ENCODE results near the gene FAM216B. TPM values are rescaled to one million over a fixed set of nuclear protein-coding genes. Genes with fewer than 3 reads are reported as not detected.

Gene FAM216B
- total and polyA plus RNA-seq, 2 donors (not counting 1 experiment from before 2014, with no cell fraction given): under 0.01 TPM; not detected in 1

DNA sequence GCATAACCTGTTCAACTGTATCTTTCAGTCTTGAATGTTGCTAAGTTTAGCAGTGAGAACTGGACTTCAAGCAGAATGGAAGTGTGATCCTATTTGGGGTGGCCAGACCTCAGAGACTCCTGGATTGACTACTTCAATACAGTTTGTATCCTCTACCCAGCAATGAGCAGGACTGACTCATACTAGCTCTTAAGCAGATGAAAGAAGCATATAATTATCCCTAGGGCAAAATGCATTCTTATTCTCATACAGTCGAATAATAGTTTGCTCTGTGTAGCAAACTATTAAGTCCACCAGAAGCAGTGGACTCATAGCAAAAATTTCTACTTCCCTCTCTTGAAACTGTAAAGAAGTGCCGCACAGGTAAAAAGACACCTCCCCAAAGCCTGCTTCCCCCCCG lies 46.4 kb upstream of the FAM216B start:
- TF ChIP-seq EZH2 (IDR thresholded peaks at IDR 0.05; ENCODE audit: low read length, missing control alignments): no peak
- TF ChIP-seq, protein P1, sequence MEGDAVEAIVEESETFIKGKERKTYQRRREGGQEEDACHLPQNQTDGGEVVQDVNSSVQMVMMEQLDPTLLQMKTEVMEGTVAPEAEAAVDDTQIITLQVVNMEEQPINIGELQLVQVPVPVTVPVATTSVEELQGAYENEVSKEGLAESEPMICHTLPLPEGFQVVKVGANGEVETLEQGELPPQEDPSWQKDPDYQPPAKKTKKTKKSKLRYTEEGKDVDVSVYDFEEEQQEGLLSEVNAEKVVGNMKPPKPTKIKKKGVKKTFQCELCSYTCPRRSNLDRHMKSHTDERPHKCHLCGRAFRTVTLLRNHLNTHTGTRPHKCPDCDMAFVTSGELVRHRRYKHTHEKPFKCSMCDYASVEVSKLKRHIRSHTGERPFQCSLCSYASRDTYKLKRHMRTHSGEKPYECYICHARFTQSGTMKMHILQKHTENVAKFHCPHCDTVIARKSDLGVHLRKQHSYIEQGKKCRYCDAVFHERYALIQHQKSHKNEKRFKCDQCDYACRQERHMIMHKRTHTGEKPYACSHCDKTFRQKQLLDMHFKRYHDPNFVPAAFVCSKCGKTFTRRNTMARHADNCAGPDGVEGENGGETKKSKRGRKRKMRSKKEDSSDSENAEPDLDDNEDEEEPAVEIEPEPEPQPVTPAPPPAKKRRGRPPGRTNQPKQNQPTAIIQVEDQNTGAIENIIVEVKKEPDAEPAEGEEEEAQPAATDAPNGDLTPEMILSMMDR (conservative IDR thresholded peaks at IDR 0.05 in 1 of 2, IDR thresholded peaks at IDR 0.05 in 1 of 2; ENCODE audit: low read depth in 1 of 2, low read length in 2 of 2): no peak
- no peak overlapping the region for H3K4me3 ChIP-seq (replicated peaks in 1 of 4; ENCODE audit: control extremely low read depth in 1 of 4, insufficient read depth in 1 of 4, low read depth in 3 of 4, low read length in 4 of 4)
- H3K9me3 ChIP-seq (ENCODE audit: control insufficient read depth, insufficient read depth, low read depth, low read length): no peaks in the 10 kb centered on the region
- no peaks in the 10 kb centered on the region for H3K79me2 ChIP-seq (ENCODE audit: control insufficient read depth, insufficient read depth, low read length)
- no peak overlapping the region for H3K9ac ChIP-seq (ENCODE audit: insufficient read depth, low read length)
- no peak overlapping the region for H3K27ac ChIP-seq (ENCODE audit: insufficient read depth, low read length)
- H3K27me3 ChIP-seq (ENCODE audit: control insufficient read depth, insufficient read depth, low read length): no peaks in the 10 kb centered on the region
- H3K36me3 ChIP-seq (ENCODE audit: control insufficient read depth, insufficient read depth, low read length): no peaks in the 10 kb centered on the region
- no peak for DNase-seq (ENCODE audit: low read depth in 2 of 2)
- H3K4me1 ChIP-seq (ENCODE audit: control insufficient read depth, extremely low read depth, insufficient read depth, low read length): no peaks in the 10 kb centered on the region
- no peak overlapping the region for H3K4me2 ChIP-seq (ENCODE audit: extremely low read depth, insufficient read depth, low read length)
- H4K20me1 ChIP-seq (ENCODE audit: control insufficient read depth, extremely low read depth, insufficient read depth, low read length): no peaks in the 10 kb centered on the region
- H2AFZ ChIP-seq (ENCODE audit: low read length): no peak overlapping the region

DNA sequence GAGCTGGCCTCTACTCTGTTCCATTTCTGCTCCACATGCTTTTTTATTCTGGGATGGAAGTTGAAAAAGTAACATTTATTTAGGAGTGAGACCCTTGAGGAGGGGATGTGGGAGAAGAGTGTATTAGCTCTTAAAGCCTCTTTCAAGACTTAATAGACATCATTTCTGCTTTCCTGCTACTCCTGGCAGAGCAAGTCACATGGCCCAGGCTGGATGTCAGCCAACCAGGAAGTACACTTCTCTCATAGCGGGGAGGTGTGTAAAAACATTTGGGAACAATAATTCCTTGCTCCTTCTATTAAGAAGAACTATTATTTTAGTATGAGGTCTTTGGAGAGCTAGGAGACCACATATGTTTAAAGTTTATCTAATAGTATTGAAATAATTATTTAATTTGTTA lies 40.6 kb upstream of the FAM216B start:
- no peak for DNase-seq (ENCODE audit: low read depth in 2 of 2)
- Histone ChIP-seq H3K36me3 (ENCODE audit: control insufficient read depth, insufficient read depth, low read length) (no peaks in the 10 kb centered on the region), H2AFZ (ENCODE audit: low read length) (no peak overlapping the region), H3K4me1 (ENCODE audit: control insufficient read depth, extremely low read depth, insufficient read depth, low read length) (peaks cover 1% of the 10 kb centered on the region), H3K27me3 (ENCODE audit: control insufficient read depth, insufficient read depth, low read length) (no peaks in the 10 kb centered on the region), H3K9me3 (ENCODE audit: control insufficient read depth, insufficient read depth, low read depth, low read length) (no peaks in the 10 kb centered on the region), H3K27ac (ENCODE audit: insufficient read depth, low read length) (no peak overlapping the region), H3K4me3 (replicated peaks in 1 of 4; ENCODE audit: control extremely low read depth in 1 of 4, insufficient read depth in 1 of 4, low read depth in 3 of 4, low read length in 4 of 4) (no peak overlapping the region), H3K9ac (ENCODE audit: insufficient read depth, low read length) (no peak overlapping the region), H4K20me1 (ENCODE audit: control insufficient read depth, extremely low read depth, insufficient read depth, low read length) (no peaks in the 10 kb centered on the region), H3K4me2 (ENCODE audit: extremely low read depth, insufficient read depth, low read length) (peak overlapping the region; percentile 9), H3K79me2 (ENCODE audit: control insufficient read depth, insufficient read depth, low read length) (no peaks in the 10 kb centered on the region)
- TF ChIP-seq EZH2 (IDR thresholded peaks at IDR 0.05; ENCODE audit: low read length, missing control alignments): no peak
- TF ChIP-seq, protein P1 (conservative IDR thresholded peaks at IDR 0.05 in 1 of 2, IDR thresholded peaks at IDR 0.05 in 1 of 2; ENCODE audit: low read depth in 1 of 2, low read length in 2 of 2): no peak

DNA sequence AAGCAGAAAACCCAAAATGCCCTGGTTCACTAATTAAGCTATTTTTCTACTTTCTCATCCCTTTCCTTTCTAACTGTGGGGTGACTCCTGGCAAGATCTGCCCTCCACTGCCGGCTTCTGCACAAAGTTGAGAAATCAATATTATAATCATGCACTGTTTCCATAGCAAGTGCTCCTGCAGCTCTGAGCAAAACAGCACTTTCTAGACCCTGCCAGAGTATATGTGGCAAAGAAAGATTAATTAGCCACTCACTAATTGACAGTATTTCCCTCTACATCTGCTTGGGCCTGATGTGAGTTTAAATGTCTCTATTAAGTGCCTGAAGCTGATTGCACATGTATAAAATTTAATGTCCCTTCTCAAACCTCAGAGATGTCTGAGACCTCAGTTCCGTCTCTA lies 39.5 kb upstream of the FAM216B start:
- H3K36me3 ChIP-seq (ENCODE audit: control insufficient read depth, insufficient read depth, low read length): no peaks in the 10 kb centered on the region
- H3K4me3 ChIP-seq (replicated peaks in 1 of 4; ENCODE audit: control extremely low read depth in 1 of 4, insufficient read depth in 1 of 4, low read depth in 3 of 4, low read length in 4 of 4): no peak overlapping the region
- H3K27me3 ChIP-seq (ENCODE audit: control insufficient read depth, insufficient read depth, low read length): no peaks in the 10 kb centered on the region
- H3K79me2 ChIP-seq (ENCODE audit: control insufficient read depth, insufficient read depth, low read length): no peaks in the 10 kb centered on the region
- TF ChIP-seq EZH2 (IDR thresholded peaks at IDR 0.05; ENCODE audit: low read length, missing control alignments): no peak
- TF ChIP-seq, protein P1 (conservative IDR thresholded peaks at IDR 0.05 in 1 of 2, IDR thresholded peaks at IDR 0.05 in 1 of 2; ENCODE audit: low read depth in 1 of 2, low read length in 2 of 2): no peak
- no peak overlapping the region for H3K4me2 ChIP-seq (ENCODE audit: extremely low read depth, insufficient read depth, low read length)
- no peak overlapping the region for H3K27ac ChIP-seq (ENCODE audit: insufficient read depth, low read length)
- no peak for DNase-seq (ENCODE audit: low read depth in 2 of 2)
- H3K9ac ChIP-seq (ENCODE audit: insufficient read depth, low read length): no peak overlapping the region
- no peaks in the 10 kb centered on the region for H3K9me3 ChIP-seq (ENCODE audit: control insufficient read depth, insufficient read depth, low read depth, low read length)
- no peak overlapping the region for H2AFZ ChIP-seq (ENCODE audit: low read length)
- no peaks in the 10 kb centered on the region for H4K20me1 ChIP-seq (ENCODE audit: control insufficient read depth, extremely low read depth, insufficient read depth, low read length)
- peaks cover 8% of the 10 kb centered on the region for H3K4me1 ChIP-seq (ENCODE audit: control insufficient read depth, extremely low read depth, insufficient read depth, low read length)

Data from fibroblast of lung (primary cell).